Common myeloid progenitor, CD34-positive (primary cell): ENCODE data around the gene COL26A1.

Source experiments
- CTCF ChIA-PET: fragments of 350-600 bp; sonication (Branson Sonifier 250); formaldehyde crosslinking; loops from one replicate; lab custom pipeline; 2021; ENCODE audit warnings: antibody characterized with exemption; lab: Charles Lee
- POLR2A ChIA-PET: fragments of 350-600 bp; sonication (Branson Sonifier 250); formaldehyde crosslinking; loops from one replicate; lab custom pipeline; 2021; ENCODE audit warnings: antibody characterized with exemption; lab: Charles Lee
- DNase-seq, 3 donors: peaks; one replicate each; pipeline versions ENCODE4 v3.0.0 to v3.0.0-alpha.2; 2013
- H3K27ac ChIP-seq, 2 experiments: 1 replicate in 1 of 2; 2 replicates in 1 of 2; pipeline ENCODE4 v1.7.0; 2013; ENCODE audit warnings: inconsistent platforms in 2 of 2, low read length in 2 of 2, mild to moderate bottlenecking in 2 of 2, low read depth in 1 of 2, moderate library complexity in 1 of 2; ENCODE audit not compliant: severe bottlenecking in 2 of 2, insufficient read depth in 1 of 2, poor library complexity in 1 of 2
- H3K27me3 ChIP-seq, 5 experiments: replicated peaks in 2 of 5; 1 replicate in 3 of 5; 2 replicates in 2 of 5; pipeline versions ENCODE4 v1.6.1 to v1.7.0; 2013; ENCODE audit warnings: low read length in 4 of 5, mild to moderate bottlenecking in 2 of 5, moderate library complexity in 2 of 5, inconsistent platforms in 1 of 5; ENCODE audit not compliant: insufficient read depth in 5 of 5, control insufficient read depth in 4 of 5
- H3K36me3 ChIP-seq, 4 experiments: 1 replicate in 2 of 4; 2 replicates in 2 of 4; pipeline versions ENCODE4 v1.6.1 to v1.7.0; 2013; ENCODE audit warnings: low read length in 3 of 4, control low read depth in 1 of 4, mild to moderate bottlenecking in 1 of 4; ENCODE audit not compliant: control insufficient read depth in 4 of 4, insufficient read depth in 4 of 4
- H3K4me1 ChIP-seq, 4 experiments: 1 replicate in 3 of 4; 2 replicates in 1 of 4; pipeline versions ENCODE4 v1.6.1 to v1.7.1; 2013; ENCODE audit warnings: low read length in 3 of 4, mild to moderate bottlenecking in 3 of 4, control low read depth in 1 of 4, inconsistent platforms in 1 of 4, moderate library complexity in 1 of 4; ENCODE audit not compliant: control insufficient read depth in 4 of 4, insufficient read depth in 4 of 4; ENCODE audit errors: control extremely low read depth in 1 of 4
- H3K4me3 ChIP-seq, 7 experiments: 1 replicate in 4 of 7; 2 replicates in 3 of 7; pipeline versions ENCODE4 v1.5.1 to v1.7.0; 2013; ENCODE audit warnings: mild to moderate bottlenecking in 7 of 7, low read length in 6 of 7, moderate library complexity in 6 of 7, inconsistent platforms in 2 of 7, low read depth in 2 of 7, control low read depth in 1 of 7; ENCODE audit not compliant: insufficient read depth in 4 of 7, control insufficient read depth in 1 of 7; ENCODE audit errors: extremely low read depth in 1 of 7
- H3K9me3 ChIP-seq, 5 experiments: 1 replicate in 4 of 5; 2 replicates in 1 of 5; pipeline versions ENCODE4 v1.6.1 to v1.7.1; 2013; ENCODE audit warnings: low read length in 4 of 5, mild to moderate bottlenecking in 2 of 5, inconsistent platforms in 1 of 5, low read depth in 1 of 5, moderate library complexity in 1 of 5; ENCODE audit not compliant: control insufficient read depth in 4 of 5, insufficient read depth in 2 of 5; ENCODE audit errors: control extremely low read depth in 1 of 5
- WGBS: methylation state at CpG from one replicate; pipeline ENCODE4 v1.1.5; 2013; ENCODE audit not compliant: insufficient coverage; 5-methylcytosine and 5-hydroxymethylcytosine counted together

Gene COL26A1

DNA sequence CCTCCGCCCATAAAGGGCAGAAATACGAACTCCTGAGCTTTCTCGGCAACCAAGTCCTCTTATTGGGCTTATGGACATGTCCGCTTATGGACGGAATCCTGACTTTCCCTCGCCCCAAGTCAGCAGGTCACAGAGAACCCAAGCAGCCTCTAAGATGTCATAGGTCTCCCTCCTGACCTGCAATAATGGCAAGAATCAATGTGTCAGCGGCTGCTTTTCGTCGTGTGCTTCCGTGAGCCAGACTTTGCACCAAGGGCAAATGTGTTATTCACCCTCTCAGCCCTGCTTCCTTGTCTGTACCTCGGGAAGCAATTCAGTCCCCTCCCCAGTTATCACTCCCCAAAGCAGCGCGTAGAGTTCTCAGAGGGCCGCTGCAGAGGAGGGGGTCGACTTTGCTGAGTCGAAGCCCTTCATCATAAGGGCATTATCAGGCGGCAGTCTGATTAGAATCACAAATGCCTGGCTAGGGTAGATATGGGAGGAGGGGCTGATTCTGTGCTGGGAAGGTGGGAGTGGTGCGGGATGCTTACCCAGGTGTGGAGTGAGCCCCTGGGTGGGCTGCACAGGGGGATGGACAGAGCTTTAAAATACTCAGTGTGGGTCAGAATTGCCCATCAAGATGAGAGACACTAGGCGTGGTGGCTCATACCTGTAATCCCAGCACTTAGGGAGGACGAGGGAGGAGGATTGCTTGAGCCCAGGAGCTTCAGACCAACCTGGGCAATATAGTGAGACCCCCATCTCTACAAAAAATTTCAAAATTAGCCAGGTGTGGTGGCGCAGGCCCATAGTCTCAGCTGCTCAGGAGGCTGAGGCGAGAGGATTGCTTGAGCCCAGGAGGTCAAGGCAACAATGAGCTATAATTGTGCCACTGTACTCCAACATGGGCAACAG is 36.0 kb downstream of the COL26A1 start:
- Histone ChIP-seq H3K27me3 (peaks cover 0 to 7% (median 4%) of the 10 kb centered on the region in 5 experiments), H3K4me1 (no peaks in the 10 kb centered on the region), H3K9me3 (no peaks in the 10 kb centered on the region), H3K4me3 (no peak overlapping the region), H3K27ac (no peak overlapping the region), H3K36me3 (no peaks in the 10 kb centered on the region)
- no peak for DNase-seq
- ChIA-PET POLR2A (interaction anchor here (0.6 kb wide), 1 partner anchor 197 kb away, joined by 4 read pairs; no protein-coding TSS in a partner anchor), CTCF (interaction anchor here (0.7 to 3.9 kb wide), 5 partner anchors 9 to 108 kb away, joined by 3 to 23 read pairs (median 3); no protein-coding TSS in a partner anchor)
- 85% methylated on average over 22 of the region's 22 CpGs for WGBS

- H3K36me3 ChIP-seq = no peaks in the 10 kb centered on the region
- peaks cover 0 to 7% (median 4%) of the 10 kb centered on the region in 5 experiments for H3K27me3 ChIP-seq
- H3K4me3 ChIP-seq = no peak overlapping the region
- ChIA-PET POLR2A (no interaction called here), CTCF (interaction anchor here (0.9 to 3.9 kb wide), 3 partner anchors 9 to 11 kb away, joined by 3 to 23 read pairs (median 11); no protein-coding TSS in a partner anchor)
- H3K27ac ChIP-seq = no peak overlapping the region
- 87% methylated on average over 4 of the region's 6 CpGs for WGBS
- no peak for DNase-seq
- no peaks in the 10 kb centered on the region for H3K4me1 ChIP-seq
- peaks cover 0 to 3% (median 0%) of the 10 kb centered on the region in 5 experiments for H3K9me3 ChIP-seq
These were observed 37.1 kb downstream of the COL26A1 start for GRCh38 chr7:101399759-101400158.

DNA sequence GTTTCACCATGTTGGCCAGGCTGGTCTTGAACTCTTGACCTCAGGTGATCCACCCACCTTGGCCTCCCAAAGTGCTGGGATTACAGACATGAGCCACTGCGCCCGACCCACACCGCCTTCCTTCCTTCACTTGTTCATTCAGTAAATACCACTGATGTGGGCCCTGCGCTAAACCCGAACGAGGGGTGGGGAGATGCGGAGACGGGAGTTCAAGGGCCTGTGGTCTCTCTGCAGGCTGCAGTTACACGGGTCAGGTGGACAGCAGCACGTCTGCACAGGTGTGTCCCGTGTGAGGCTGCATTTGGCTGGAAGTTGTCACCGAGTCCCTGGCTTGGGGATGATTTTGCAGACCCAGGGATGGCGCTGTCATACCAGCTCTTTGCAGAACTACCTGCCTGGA is 38.1 kb downstream of the COL26A1 start:
- ChIA-PET CTCF (interaction anchor here (0.9 to 2.2 kb wide), 2 partner anchors 10 kb away, joined by 3 to 11 read pairs; no protein-coding TSS in a partner anchor), POLR2A (no interaction called here)
- peaks cover 0 to 7% (median 4%) of the 10 kb centered on the region in 5 experiments for H3K27me3 ChIP-seq
- no peak overlapping the region for H3K4me3 ChIP-seq
- no peak overlapping the region for H3K27ac ChIP-seq
- peaks cover 0 to 3% (median 0%) of the 10 kb centered on the region in 5 experiments for H3K9me3 ChIP-seq
- no peaks in the 10 kb centered on the region for H3K4me1 ChIP-seq
- 92% methylated on average over 10 of the region's 13 CpGs for WGBS
- no peak for DNase-seq
- H3K36me3 ChIP-seq = no peaks in the 10 kb centered on the region

- DNase-seq = no peak
- CTCF ChIA-PET = interaction anchor here (2.2 kb wide), 1 partner anchor 9 kb away, joined by 11 read pairs; no protein-coding TSS in a partner anchor
These were observed 38.9 kb downstream of the COL26A1 start for GRCh38 chr7:101401390-101402080.

GRCh38 chr7:101402081-101402779 is 39.6 kb downstream of the COL26A1 start:
- DNase-seq = no peak
- Histone ChIP-seq H3K9me3 (peaks cover 0 to 3% (median 0%) of the 10 kb centered on the region in 5 experiments), H3K27me3 (peaks cover 0 to 7% (median 4%) of the 10 kb centered on the region in 5 experiments), H3K4me3 (no peak overlapping the region), H3K36me3 (no peaks in the 10 kb centered on the region), H3K27ac (no peak overlapping the region), H3K4me1 (no peaks in the 10 kb centered on the region)
- ChIA-PET POLR2A (interaction anchor here (1.0 kb wide), 1 partner anchor 13 kb away, joined by 5 read pairs; no protein-coding TSS in a partner anchor), CTCF (interaction anchor here (0.6 to 2.2 kb wide), 4 partner anchors 9 to 317 kb away, joined by 3 to 11 read pairs (median 4); no protein-coding TSS in a partner anchor)
- WGBS = 100% methylated on average over 1 of the region's 12 CpGs

More at GRCh38 chr7:101401390-101402080, 38.9 kb downstream of the COL26A1 start:
- Histone ChIP-seq H3K36me3 (no peaks in the 10 kb centered on the region), H3K4me3 (no peak overlapping the region), H3K4me1 (no peaks in the 10 kb centered on the region), H3K9me3 (peaks cover 0 to 3% (median 0%) of the 10 kb centered on the region in 5 experiments), H3K27ac (no peak overlapping the region), H3K27me3 (peaks cover 0 to 7% (median 4%) of the 10 kb centered on the region in 5 experiments)
- POLR2A ChIA-PET = no interaction called here
- WGBS = 91% methylated on average over 7 of the region's 7 CpGs

GRCh38 chr7:101402835-101403234 is 40.2 kb downstream of the COL26A1 start:
- 91% methylated on average over 4 of the region's 6 CpGs for WGBS
- Histone ChIP-seq H3K4me3 (no peak overlapping the region), H3K9me3 (peaks cover 0 to 3% (median 0%) of the 10 kb centered on the region in 5 experiments), H3K36me3 (no peaks in the 10 kb centered on the region), H3K27me3 (peaks cover 0 to 7% (median 4%) of the 10 kb centered on the region in 5 experiments), H3K4me1 (no peaks in the 10 kb centered on the region), H3K27ac (no peak overlapping the region)
- ChIA-PET POLR2A (interaction anchor here (1.0 kb wide), 1 partner anchor 12 kb away, joined by 5 read pairs; no protein-coding TSS in a partner anchor), CTCF (interaction anchor here (0.6 to 0.7 kb wide), 3 partner anchors 9 to 316 kb away, joined by 3 to 4 read pairs (median 3); no protein-coding TSS in a partner anchor)
- DNase-seq = no peak
